ENCODE data around the gene FOXI1.

The FOXI1 gene

DNA sequence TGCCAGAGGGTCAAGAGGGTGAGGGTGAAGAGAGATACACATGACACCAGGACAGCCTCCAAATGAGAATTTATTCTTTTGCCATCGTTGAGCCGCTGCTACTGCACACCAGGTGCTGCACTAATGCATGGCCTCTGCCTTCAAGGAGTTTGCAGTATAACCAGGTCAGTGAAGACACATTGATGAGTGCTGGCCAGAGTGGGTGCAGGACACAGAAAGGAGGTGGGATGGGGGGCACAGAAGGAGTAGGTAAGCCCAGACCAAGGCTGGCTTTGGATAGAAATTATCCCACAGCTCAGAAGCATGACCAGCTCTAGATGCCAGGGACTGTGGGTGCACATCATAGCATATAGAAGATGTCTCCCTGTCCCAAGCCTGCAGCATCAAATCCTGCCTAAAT, 38.0 kb downstream of the FOXI1 start:
- Histone ChIP-seq H3K27me3 (replicated peaks; ENCODE audit: control insufficient read depth, insufficient read depth, low read length) (no peaks in the 10 kb centered on the region), H3K36me3 (ENCODE audit: control insufficient read depth, insufficient read depth, low read length) (no peaks in the 10 kb centered on the region), H3K4me3 (replicated peaks; ENCODE audit: low read depth, low read length) (no peak overlapping the region)
- TF ChIP-seq, protein P1, sequence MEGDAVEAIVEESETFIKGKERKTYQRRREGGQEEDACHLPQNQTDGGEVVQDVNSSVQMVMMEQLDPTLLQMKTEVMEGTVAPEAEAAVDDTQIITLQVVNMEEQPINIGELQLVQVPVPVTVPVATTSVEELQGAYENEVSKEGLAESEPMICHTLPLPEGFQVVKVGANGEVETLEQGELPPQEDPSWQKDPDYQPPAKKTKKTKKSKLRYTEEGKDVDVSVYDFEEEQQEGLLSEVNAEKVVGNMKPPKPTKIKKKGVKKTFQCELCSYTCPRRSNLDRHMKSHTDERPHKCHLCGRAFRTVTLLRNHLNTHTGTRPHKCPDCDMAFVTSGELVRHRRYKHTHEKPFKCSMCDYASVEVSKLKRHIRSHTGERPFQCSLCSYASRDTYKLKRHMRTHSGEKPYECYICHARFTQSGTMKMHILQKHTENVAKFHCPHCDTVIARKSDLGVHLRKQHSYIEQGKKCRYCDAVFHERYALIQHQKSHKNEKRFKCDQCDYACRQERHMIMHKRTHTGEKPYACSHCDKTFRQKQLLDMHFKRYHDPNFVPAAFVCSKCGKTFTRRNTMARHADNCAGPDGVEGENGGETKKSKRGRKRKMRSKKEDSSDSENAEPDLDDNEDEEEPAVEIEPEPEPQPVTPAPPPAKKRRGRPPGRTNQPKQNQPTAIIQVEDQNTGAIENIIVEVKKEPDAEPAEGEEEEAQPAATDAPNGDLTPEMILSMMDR (IDR thresholded peaks at IDR 0.05; ENCODE audit: insufficient read depth, low read length, poor library complexity, severe bottlenecking): no peak
- no peak for DNase-seq (ENCODE audit: extremely low read depth, insufficient read length)

DNA sequence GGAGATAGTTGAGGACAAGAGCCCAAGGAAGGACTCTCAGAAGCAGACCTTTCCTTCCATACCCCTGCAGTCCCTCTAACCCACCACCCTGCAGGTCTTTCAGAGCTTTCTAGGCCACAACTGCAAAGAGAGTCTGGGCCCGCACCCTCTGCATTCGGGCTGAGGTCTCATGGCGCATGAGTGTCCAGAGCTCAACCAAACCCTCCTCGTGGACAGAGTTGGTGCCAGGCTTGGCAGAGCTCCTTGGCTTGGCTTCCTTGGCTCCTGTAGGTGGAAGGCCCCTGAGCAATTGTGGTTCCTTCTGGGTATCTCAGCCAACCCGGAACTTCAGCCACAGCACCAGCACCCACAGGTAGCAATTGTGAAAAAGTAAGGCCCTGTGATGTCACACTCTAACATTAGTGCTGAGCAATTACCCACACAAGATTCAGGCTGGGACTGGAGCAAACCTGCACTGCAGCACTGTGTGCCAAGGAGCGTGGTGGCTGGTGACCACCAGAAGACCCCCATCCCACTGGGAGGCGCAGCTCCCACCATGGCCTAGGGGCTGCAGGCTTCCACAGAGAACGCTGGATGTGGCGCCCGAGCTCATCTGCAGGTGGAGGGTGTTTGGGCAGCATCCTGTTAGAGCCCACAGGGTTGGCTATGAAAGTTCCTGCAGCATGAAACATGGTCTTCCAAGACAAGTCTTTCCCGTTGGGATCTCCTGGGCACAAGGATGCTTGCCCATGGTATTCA, 38.8 kb downstream of the FOXI1 start:
- H3K36me3 ChIP-seq (ENCODE audit: control insufficient read depth, insufficient read depth, low read length): no peaks in the 10 kb centered on the region
- TF ChIP-seq, protein P1 (IDR thresholded peaks at IDR 0.05; ENCODE audit: insufficient read depth, low read length, poor library complexity, severe bottlenecking): no peak
- H3K4me3 ChIP-seq (replicated peaks; ENCODE audit: low read depth, low read length): no peak overlapping the region
- DNase-seq (ENCODE audit: extremely low read depth, insufficient read length): no peak
- H3K27me3 ChIP-seq (replicated peaks; ENCODE audit: control insufficient read depth, insufficient read depth, low read length): no peaks in the 10 kb centered on the region

DNA sequence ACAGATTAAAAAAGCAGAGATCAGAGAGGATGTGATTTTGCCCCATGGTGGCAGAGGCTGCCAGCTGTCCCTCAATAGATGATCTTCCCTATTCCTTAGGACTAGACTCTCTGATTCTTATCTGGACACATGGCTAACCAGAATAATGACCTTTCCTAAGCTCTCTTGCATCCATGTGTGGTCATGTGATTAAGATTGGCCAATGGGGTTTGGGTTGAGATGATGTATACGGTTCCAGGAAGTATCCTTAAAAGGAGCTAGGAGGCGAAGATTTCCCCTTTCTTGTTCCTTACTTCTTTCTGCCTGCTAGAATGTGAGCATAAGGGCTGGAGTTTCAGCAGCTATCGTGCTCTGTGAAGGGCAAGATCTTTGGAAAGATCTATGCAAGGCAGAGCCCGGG, 39.8 kb downstream of the FOXI1 start:
- DNase-seq (ENCODE audit: extremely low read depth, insufficient read length): no peak
- Histone ChIP-seq H3K27me3 (replicated peaks; ENCODE audit: control insufficient read depth, insufficient read depth, low read length) (no peaks in the 10 kb centered on the region), H3K36me3 (ENCODE audit: control insufficient read depth, insufficient read depth, low read length) (no peaks in the 10 kb centered on the region), H3K4me3 (replicated peaks; ENCODE audit: low read depth, low read length) (no peak overlapping the region)
- TF ChIP-seq, protein P1 (IDR thresholded peaks at IDR 0.05; ENCODE audit: insufficient read depth, low read length, poor library complexity, severe bottlenecking): no peak

DNA sequence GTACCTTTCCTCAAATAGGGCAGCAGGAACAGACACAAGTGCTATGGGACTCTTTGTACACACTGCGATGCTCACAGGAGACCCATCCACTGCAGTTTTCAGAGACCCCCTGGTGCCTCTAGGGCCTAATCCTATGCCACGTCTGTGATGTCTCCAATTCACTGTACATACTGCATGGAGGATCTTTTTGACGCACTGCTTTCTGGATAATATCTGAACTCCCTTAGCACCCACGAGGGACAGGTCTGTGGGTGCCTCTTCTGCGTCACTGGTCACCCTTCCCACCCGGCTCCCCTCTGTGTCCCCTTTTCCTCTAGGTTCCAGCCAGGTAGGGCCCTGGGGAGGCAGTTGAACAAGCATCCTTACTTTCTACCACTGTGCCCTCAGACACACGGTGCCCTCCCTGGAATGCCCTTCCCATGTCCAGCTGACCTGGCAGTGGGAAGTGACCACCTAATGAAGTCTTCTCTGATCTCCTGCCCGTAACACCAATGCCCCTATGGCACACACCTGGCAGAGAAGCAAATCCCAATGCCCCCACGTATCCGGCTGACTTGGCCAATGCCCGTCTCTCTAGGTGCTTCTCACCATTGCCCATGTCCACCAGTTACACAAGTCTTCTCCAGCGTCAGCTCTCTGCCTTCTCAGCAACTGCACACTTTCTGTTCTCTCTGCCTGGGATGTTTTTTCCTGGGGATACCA, 41.5 kb downstream of the FOXI1 start:
- TF ChIP-seq, protein P1 (IDR thresholded peaks at IDR 0.05; ENCODE audit: insufficient read depth, low read length, poor library complexity, severe bottlenecking): no peak
- Histone ChIP-seq H3K4me3 (replicated peaks; ENCODE audit: low read depth, low read length) (no peak overlapping the region), H3K36me3 (ENCODE audit: control insufficient read depth, insufficient read depth, low read length) (no peaks in the 10 kb centered on the region), H3K27me3 (replicated peaks; ENCODE audit: control insufficient read depth, insufficient read depth, low read length) (no peaks in the 10 kb centered on the region)
- DNase-seq (ENCODE audit: extremely low read depth, insufficient read length): no peak

DNA sequence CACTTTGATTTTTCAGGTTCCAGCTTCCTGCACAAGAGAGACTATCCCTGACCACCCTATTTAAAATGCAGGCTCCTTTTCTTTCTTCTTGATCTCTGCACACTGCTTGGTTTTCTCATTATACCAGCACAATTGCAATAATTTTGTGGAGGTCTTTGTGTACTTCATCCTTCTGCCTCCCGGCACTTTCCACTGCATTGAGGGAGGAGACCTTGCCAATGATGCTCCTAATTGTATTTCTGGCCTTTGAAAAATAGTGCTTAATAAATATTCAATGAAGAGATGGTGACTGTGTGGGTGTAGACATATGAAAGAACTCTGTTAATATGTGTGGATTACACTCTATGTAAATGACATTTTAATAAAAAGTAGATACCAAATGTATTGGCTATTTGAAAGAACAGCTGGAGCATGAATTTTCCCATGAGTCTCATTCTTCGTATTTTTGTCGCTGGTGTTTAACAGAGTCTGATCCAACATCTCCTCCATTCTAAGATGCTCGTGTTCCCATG, 42.1 kb downstream of the FOXI1 start:
- TF ChIP-seq, protein P1 (IDR thresholded peaks at IDR 0.05; ENCODE audit: insufficient read depth, low read length, poor library complexity, severe bottlenecking): no peak
- no peak for DNase-seq (ENCODE audit: extremely low read depth, insufficient read length)
- H3K4me3 ChIP-seq (replicated peaks; ENCODE audit: low read depth, low read length): no peak overlapping the region
- H3K27me3 ChIP-seq (replicated peaks; ENCODE audit: control insufficient read depth, insufficient read depth, low read length): no peaks in the 10 kb centered on the region
- H3K36me3 ChIP-seq (ENCODE audit: control insufficient read depth, insufficient read depth, low read length): no peaks in the 10 kb centered on the region
